ENCODE data around the gene ZNF527. TPM values are rescaled to one million over a fixed set of nuclear protein-coding genes. Genes with fewer than 3 reads are reported as not detected.

ZNF527 gene
- total and polyA plus RNA-seq, 8 donors, result 4.3 to 11.9 (median 10.7) TPM

GRCh38 chr19:37334179-37335071 is 36.5 kb upstream of the ZNF527 start:
- DNase-seq (peak; percentile 90 to 96 (median 93)), ATAC-seq (peak; percentile 99)
- Histone ChIP-seq H3K9me3 (peaks cover 0 to 20% of the 10 kb centered on the region in 2 donors), H3K36me3 (peaks cover 0 to 17% of the 10 kb centered on the region in 2 donors), H3K4me3 (peak overlapping the region; percentile 70 to 76), H3K27me3 (no peaks in the 10 kb centered on the region), H3K27ac (peak overlapping the region; percentile 60 to 69), H3K4me1 (peaks cover 9 to 20% of the 10 kb centered on the region in 2 donors)
- TF ChIP-seq CTCF (IDR thresholded peaks at IDR 0.05), result no peak
- intact Hi-C loops (cut with DNase I), result no loop called here

GRCh38 chr19:37342753-37343152 is 28.1 kb upstream of the ZNF527 start:
- no peak overlapping the region for H3K27ac ChIP-seq
- H3K4me3 ChIP-seq, result no peak overlapping the region
- ATAC-seq (no peak), DNase-seq (no peak)
- H3K4me1 ChIP-seq, result no peaks in the 10 kb centered on the region
- H3K27me3 ChIP-seq, result no peaks in the 10 kb centered on the region
- intact Hi-C loops (cut with DNase I), result no loop called here
- H3K9me3 ChIP-seq, result peaks cover 0 to 52% of the 10 kb centered on the region in 2 donors
- no peak for TF ChIP-seq CTCF (IDR thresholded peaks at IDR 0.05)
- H3K36me3 ChIP-seq, result peaks cover 0 to 40% of the 10 kb centered on the region in 2 donors

- peaks cover 0 to 67% of the 10 kb centered on the region in 2 donors for H3K36me3 ChIP-seq
- peaks cover 0 to 36% of the 10 kb centered on the region in 2 donors for H3K9me3 ChIP-seq
- H3K27me3 ChIP-seq, result no peaks in the 10 kb centered on the region
- H3K4me1 ChIP-seq, result no peaks in the 10 kb centered on the region
- TF ChIP-seq CTCF (IDR thresholded peaks at IDR 0.05), result no peak
- ATAC-seq, result no peak
- no peak overlapping the region for H3K4me3 ChIP-seq
- H3K27ac ChIP-seq, result no peak overlapping the region
- DNase-seq, result no peak
- intact Hi-C loops (cut with DNase I), result no loop called here
These were observed 24.8 kb upstream of the ZNF527 start for GRCh38 chr19:37346091-37346490.

- intact Hi-C loops (cut with DNase I), result no loop called here
- Histone ChIP-seq H3K4me3 (no peak overlapping the region), H3K27me3 (no peaks in the 10 kb centered on the region), H3K9me3 (peaks cover 0 to 36% of the 10 kb centered on the region in 2 donors), H3K4me1 (no peaks in the 10 kb centered on the region), H3K27ac (no peak overlapping the region), H3K36me3 (peaks cover 0 to 87% of the 10 kb centered on the region in 2 donors)
- ATAC-seq, result no peak
- no peak for TF ChIP-seq CTCF (IDR thresholded peaks at IDR 0.05)
- DNase-seq, result no peak
These were observed 22.8 kb upstream of the ZNF527 start for GRCh38 chr19:37348060-37348459.

GRCh38 chr19:37353968-37354367 is 16.9 kb upstream of the ZNF527 start:
- TF ChIP-seq CTCF (IDR thresholded peaks at IDR 0.05), result no peak
- DNase-seq (no peak), ATAC-seq (no peak)
- Histone ChIP-seq H3K27ac (no peak overlapping the region), H3K36me3 (peaks cover 0 to 97% of the 10 kb centered on the region in 2 donors), H3K4me1 (no peaks in the 10 kb centered on the region), H3K9me3 (peaks cover 0 to 61% of the 10 kb centered on the region in 2 donors), H3K27me3 (no peaks in the 10 kb centered on the region), H3K4me3 (no peak overlapping the region)
- intact Hi-C loops (cut with DNase I), result no loop called here

All from left lung (tissue), 10 donors.